ENCODE results near the gene IL15RA.

- TF ChIP-seq CTCF (IDR thresholded peaks at IDR 0.05; ENCODE audit: insufficient read depth, low read length, poor library complexity, severe bottlenecking) = no peak
- no peak for TF ChIP-seq EZH2phosphoT487 (conservative IDR thresholded peaks at IDR 0.05; ENCODE audit: low read length)
Observed at GRCh38 chr10:5941579-5941978, 35.8 kb downstream of the IL15RA start.
